Renal cortex interstitium (tissue), 11 donors: Measurements from ENCODE around the gene HSP90AA1. TPM values are rescaled to one million over a fixed set of nuclear protein-coding genes. Genes with fewer than 3 reads are reported as not detected.

Experiments
- DNase-seq, 11 donors: peaks; one replicate each; pipeline ENCODE4 v3.0.0-alpha.2; 2013; ENCODE audit warnings: low read depth in 9 of 11, low spot score in 4 of 11; ENCODE audit errors: extremely low read depth in 1 of 11
- polyA plus RNA-seq, 3 donors: library from polyadenylated mRNA; unstranded; fragments of 120-200 nt; gene quantifications; one replicate each; pipeline ENCODE4 v1.2.1, GENCODE V29; 2013; ENCODE audit not compliant: insufficient read length in 3 of 3

Gene HSP90AA1
- polyA plus RNA-seq, 3 donors = 734 to 768 (median 750) TPM

DNA sequence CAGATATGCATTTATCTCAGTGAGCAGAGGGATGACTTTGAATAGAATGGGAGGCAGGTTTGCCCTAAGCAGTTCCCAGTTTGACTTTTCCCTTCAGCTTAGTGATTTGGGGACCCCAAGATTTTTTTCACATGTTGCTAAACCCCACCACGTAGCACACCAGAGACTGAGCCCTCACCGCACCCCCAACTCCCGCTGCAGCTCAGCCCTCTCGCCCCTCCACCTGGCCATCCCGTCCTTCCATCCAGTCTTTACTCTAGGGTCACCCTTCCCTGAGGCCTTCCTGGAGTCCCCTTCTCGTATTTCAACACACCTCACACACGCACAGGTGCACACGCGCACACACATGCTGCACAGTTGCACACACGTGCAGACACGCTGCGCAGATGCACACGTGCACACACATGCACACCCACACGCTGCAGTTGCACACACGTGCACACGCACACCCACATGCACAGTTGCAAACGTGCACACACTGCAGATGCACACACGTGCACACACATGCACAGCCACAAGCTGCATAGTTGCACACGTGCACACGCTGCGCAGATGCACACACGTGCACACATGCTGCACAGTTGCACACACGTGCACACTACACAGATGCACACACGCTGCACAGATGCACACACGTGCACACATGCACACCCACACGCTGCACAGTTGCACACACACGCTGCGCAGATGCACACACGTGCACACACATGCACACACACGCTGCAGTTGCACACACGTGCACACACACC lies 30.0 kb downstream of the HSP90AA1 start:
- DNase-seq = no peak

DNA sequence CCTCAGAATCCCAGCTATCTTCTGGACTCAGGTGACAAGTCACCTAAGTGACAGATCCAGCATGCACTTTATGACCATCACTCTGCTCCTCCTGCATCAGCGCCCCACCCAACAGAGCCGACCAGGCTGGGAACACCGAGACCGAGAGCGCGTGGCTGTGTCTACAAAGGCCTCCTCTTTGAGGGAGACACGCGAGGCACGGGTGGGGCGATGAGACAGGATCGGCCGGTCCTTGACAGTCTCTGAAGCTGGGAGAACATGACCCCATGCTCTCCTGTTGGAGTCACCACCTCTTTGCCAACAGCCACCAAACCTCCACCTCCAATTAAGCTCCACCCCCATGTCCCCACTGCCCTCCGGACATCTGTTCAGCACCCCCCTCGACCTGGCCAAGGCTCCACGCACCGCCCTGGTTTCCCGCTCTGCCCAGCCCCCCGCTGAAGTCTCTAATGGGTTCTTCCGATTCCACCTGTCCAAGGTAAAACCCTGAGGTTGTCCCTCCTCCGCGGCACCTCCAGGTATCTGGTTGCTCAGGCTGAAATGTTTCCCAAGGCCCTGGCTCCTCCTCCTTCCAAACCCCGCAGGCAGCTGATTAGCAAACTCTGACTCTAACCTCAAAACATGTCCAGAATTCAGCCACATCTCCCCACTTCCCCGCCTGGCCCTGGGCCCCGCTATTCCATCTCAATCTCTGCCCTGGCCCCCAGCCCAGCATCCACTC lies 31.5 kb downstream of the HSP90AA1 start:
- no peak for DNase-seq

DNA sequence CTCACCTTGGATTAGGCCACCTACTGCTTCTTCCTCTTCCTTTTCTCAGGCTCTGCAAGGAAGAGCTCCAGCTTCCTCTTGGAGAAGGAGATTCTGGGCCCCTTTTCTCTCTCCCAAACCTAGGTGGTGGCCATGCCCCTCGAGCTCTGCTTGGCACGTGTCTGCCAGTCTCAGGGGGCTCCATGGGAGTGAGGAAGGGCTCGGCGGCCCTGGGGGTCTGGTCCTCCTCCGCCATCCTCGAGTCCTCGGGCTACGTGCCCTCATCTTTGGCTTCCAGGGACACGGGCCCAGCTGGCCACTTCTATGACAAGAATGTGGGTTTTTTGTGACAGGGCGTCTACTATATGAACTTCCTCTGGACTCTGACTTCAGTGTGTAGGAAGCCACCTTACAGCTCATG lies 34.3 kb downstream of the HSP90AA1 start:
- no peak for DNase-seq

DNA sequence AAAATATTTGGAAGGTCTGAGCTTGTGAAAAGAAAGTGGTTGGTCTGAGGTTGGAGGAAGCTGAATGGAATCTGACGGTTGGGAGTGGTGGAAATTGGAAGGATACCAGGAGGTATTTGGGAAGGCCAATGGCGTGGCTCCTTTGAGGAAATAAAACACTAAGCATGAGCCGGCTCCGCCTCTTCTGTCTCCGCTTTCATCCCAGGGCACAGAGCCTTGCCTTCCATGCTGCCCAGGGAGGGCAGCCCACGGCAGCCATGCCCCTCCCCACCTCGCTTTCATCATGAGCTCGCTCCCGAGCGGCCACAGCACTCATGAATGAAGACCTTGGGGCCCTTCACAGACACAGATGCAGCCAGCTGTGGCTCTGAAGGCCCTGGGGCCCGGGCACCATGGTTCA lies 36.2 kb downstream of the HSP90AA1 start:
- DNase-seq = peak in 1 of 11 donors; percentile 14

DNA sequence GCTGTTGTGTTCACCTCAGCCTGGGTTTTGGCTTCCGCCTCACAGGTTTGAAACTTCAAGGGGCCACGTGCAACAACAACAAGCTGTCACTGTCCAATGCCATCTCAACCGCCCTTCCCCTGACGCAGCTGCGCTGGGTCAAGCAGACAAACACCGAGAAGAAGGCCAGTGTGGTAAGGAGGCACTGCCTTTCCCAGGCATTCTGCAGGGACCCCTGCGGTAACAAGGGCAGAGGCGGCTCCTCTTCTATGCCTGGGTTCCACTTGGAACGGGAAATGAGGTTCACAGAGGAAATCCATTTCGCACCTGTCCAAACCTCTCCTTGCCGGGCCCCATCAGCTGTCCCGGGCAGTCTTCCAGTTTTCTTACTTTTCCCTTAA lies 36.8 kb downstream of the HSP90AA1 start:
- DNase-seq = no peak

DNA sequence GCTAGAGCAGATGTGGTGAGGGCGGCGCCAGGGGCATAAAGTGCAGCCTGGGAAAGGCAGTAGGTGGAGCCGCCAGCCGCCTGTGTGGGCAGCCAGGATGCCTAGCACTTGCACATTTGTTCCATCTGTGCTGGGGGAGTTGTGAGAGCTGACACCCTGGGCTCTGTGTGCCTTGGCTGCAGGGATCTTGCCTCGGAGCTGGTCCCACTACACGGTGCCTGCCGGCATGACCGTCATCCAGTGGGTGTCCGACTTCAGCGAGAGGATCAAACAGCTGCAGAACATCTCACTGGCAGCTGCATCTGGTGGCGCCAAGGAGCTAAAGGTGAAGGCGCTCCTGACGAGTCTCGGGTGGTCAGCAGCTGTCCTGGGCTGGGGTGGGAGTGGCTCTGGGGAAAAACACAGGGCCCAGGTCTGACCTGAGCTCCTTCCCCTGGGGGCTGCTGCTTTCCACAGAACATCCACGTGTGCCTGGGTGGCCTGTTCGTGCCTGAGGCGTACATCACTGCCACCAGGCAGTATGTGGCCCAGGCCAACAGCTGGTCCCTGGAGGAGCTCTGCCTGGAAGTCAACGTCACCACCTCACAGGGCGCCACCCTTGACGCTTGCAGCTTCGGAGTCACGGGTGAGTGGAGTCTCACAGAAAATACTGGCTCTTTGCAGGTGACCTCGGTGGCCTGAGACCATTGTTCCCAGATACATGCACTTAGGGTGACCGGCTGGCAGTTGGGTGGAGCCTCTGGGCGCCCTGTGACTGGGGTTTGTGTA lies 37.4 kb downstream of the HSP90AA1 start:
- DNase-seq = no peak

DNA sequence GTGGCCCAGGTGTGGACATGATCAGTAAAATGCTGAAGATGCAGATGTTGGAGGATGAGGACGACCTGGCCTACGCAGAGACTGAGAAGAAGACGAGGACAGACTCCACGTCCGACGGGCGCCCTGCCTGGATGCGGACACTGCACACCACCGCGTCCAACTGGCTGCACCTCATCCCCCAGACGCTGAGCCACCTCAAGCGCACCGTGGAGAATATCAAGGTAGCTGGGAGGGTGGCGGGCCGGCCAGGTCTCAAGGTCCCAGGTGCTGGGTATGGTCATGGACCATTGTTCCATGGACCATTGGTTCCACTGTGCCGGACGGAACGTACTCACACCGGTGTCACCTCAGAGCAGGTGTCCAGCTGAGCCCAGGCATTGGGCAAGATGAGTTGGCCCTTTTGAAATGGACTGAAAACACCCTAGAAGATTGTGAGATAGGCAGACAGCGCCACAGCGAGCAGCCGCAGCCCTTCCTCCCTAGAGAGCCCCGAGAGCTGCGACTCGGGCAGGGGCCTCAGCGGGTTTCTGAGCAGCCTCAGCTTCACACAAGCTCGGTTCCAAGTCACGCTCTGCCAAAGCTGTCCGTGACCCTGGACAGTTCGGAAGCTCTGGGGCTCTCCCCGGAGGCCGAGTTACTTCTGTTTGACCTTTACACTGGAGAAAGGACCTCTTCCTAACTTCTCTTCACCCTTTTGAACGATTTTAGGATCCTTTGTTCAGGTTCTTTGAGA lies 38.9 kb downstream of the HSP90AA1 start:
- no peak for DNase-seq

DNA sequence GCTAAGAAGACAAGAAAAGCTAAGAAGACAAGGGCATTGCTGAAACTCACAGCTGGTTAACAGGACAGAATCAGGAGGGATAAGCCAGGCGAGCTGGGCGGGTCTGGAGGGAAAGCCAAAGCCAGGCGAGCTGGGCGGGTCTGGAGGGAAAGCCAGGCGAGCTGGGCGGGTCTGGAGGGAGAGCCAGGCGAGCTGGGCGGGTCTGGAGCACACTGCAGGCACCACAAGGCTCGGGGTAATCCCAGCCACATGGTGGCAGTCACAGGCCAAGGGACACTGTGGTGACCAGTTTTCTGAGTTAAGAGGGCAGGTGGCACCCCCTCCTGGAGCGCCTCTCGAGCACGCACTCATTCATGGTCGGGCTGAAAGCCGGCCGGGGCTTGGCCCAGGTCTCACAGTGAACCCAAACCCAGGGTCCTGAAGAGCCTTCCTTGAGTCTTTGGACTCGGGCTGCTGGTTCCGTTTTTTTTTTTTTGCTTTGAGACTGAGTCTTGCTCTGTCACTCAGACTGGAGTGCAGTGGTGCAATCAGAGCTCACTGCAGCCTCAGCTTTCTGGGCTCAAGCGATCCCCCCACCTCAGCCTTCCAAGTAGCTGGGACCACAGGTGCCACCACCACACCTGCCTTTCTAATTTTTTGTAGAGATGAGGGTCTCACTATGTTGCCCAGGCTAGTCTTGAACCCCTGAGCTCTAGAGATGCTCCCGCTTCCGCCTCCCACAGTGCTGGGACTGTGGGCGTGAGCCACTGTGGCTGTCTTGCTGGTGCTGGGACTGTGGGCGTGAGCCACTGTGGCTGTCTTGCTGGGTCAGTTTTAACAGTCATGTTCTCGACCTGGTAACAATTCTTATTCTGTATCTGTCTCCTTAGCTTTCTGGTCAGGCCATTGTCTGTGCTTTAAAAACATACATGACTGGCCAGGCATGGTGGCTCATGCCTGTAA lies 40.2 kb downstream of the HSP90AA1 start:
- DNase-seq = peak in 9 of 11 donors; percentile 31 to 79 (median 61)

DNA sequence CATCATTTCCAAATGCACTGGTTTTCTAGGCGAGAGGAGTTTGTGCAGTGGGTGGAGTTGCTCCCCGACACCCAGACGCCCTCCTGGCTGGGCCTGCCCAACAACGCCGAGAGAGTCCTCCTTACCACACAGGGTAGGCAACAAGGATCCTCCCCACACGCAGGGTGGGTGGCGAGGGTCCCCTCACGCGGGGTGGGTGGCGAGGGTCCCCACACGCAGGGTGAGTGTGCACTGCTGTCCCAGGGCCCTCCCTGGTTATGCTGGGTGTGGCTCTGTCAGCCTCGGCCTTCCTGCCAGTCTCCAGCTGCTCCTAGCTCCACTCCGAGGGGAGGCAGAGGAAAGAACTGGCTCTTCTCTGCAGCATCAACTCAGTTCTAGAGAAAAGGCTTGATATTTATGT lies 42.3 kb downstream of the HSP90AA1 start:
- no peak for DNase-seq

DNA sequence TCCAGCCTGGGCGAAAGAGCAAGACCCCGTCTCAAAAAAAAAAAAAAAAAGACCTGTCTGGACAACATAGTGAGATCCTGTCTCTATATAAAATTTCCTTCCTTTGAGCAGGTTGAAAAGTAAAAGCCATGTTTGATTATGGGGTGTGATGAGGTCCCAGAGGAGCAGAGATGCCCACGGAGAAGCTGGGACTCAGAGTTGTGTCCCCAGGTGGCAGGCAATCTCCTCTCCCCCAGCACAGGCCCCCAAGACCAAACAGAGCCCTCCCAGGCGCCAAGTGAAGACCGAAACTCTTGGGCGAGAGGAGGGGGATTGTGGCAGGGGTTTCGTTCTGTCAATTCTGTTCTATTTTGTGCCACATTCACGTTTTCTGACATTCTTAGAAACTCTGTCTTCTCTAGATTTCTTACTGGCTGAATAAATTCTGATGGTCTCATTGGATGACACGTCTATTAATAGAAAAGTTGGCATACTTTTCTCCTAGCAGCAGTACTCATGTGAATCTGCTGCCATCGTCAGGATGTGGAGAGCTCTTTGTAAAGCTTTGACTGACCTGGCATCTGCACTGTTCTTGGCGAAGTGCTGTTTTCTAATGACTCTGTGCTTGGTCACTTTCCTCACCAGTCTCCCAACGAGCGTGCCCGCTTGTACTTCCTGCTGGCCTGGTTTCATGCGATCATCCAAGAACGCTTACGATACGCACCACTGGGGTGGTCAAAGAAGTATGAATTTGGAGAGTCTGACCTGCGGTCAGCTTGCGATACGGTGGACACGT lies 43.4 kb downstream of the HSP90AA1 start:
- DNase-seq = no peak

DNA sequence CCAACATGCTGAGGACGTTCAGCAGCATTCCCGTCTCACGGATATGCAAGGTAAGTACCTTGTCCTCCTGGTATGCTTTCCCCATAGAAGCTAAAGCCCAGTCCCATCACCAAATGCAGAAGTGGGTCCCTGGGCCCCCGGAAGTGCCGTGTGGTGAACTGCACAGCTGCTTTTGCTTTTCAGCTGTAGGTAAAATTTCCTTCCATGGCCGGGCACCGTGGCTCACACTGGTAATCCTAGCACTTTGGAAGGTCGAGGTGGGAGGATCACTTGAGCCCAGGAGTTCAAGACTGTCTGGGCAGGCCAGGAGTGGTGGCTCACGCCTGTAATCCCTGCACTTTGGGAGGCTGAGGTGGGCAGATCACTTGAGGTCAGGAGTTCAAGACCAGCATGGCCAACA lies 44.1 kb downstream of the HSP90AA1 start:
- no peak for DNase-seq

DNA sequence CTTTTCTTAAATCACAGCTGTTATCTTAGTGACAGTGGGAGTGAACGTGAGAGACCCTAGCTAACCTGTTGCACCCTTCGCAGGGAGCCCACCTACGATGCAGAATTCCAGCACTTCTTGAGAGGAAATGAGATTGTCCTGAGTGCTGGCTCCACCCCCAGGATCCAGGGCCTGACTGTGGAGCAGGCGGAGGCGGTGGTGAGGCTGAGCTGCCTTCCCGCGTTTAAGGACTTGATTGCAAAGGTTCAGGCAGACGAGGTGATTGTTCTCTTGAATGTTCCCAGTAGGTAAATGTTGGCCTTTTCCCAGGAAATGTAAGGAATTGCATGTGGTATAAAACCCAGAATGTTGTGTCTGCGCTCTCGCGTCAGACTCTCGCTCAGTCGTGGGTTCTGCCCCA lies 46.7 kb downstream of the HSP90AA1 start:
- DNase-seq = no peak

DNA sequence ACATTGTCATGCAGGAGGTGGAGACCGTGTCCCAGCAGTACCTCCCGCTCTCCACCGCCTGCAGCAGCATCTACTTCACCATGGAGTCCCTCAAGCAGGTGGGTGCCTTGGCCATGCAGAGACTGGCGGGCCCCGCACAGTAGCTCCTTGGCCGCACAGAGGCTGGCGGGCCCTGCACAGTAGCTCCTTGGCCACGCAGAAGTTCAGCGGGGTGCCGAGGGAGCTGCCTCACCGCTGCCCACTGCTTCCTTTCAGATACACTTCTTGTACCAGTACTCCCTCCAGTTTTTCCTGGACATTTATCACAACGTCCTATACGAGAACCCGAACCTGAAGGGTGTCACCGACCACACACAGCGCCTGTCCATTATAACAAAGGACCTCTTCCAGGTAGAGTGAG lies 47.7 kb downstream of the HSP90AA1 start:
- no peak for DNase-seq

DNA sequence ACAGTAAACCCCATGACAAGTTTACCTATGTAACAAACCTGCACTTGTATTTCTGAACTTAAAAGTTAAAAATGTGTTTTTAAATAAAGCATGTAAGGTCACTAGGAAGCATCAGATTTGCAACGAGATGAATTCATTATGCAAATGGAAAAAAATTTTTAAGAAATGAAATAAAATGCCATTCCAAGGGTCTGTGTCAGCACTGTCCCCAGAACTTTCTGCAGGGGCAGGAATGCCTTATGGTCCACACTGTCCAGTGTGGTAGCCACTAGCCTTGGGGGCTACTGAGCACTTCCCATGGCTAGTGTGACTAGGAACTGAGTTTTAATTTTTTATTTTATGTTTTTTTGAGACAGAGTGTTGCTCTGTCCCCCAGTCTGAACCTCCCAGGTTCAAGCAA lies 49.2 kb downstream of the HSP90AA1 start:
- no peak for DNase-seq

DNA sequence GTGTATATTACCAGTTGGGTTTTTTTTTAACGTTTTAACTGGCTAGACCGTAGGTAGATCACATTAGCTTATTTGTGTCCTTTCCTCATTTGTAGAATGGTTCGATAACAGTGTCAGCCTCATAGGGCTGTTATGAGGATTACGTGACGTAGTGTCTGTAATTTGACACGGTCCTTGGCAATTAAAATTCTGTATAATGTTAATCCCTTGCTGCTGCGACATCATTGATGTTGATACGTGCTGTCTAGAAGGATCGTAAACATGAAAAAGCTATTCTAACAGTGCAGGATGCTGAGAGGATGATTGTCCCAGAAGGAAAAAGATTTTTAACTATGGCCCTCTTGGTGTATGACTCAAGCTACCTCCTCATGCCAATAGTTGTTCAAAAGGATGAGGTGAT lies 50.9 kb downstream of the HSP90AA1 start:
- no peak for DNase-seq

DNA sequence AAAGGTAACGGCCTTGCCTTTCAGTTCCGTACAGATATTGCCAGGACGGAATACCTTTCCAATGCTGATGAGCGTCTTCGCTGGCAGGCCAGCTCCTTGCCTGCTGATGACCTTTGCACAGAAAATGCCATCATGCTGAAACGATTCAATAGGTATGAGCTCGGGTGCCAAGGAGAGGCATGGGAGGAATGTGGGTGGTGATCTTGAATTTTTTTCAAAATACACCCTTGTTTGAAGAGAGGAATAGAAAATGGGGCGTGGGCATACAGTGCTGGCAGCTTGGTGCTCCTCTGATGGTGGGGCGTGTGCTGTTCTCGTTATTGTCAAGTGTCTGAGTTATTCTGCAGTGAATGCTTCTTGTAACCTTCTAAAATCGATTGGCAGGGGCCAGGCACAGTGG lies 52.5 kb downstream of the HSP90AA1 start:
- no peak for DNase-seq

DNA sequence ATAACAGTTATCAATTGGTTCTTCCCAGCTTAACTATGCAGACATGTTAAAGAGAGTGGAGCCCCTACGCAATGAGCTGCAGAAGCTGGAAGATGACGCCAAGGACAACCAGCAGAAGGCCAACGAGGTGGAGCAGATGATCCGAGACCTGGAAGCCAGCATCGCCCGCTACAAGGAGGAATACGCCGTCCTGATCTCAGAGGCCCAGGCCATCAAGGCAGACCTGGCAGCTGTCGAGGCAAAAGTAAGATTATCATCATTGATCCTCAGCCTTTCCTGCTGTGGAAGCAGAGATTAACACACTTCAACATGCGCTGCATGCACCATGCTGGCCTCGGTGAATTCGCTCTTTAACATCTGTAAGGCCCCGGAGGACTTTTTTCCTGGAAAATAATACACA lies 53.6 kb downstream of the HSP90AA1 start:
- no peak for DNase-seq
